HepG2 (cell line): ENCODE results near the gene LTB4R. TPM values are rescaled to one million over a fixed set of nuclear protein-coding genes. Genes with fewer than 3 reads are reported as not detected.

Source experiments
- ATAC-seq: fragments of 200-7000 bp; cut with Tn5 transposase; 3 replicates; pipeline ENCODE4 v1.9.1; 2020; ENCODE audit warnings: mild to moderate bottlenecking, moderate library complexity
- BruUV-seq: library from RNA; stranded (reverse); fragments of 400-500 nt; replicated peaks from 2 replicates; lab custom pipeline; 2021; lab: Mats Ljungman, UMichigan
- CTCF ChIA-PET: fragments of 300-600 bp; formaldehyde crosslinking; extraction: SDS; loops from one replicate; lab custom pipeline; 2021; ENCODE audit warnings: low total read pairs, inconsistent platforms, low intra/inter-chr PET ratio; lab: Yijun Ruan, JAX
- POLR2A ChIA-PET: fragments of 350-600 bp; sonication (Branson Sonifier 250); formaldehyde crosslinking; loops from one replicate; lab custom pipeline; 2020; ENCODE audit warnings: antibody characterized with exemption, inconsistent platforms; lab: Yijun Ruan, JAX
- DNase-seq: peaks from one replicate; pipeline ENCODE4 v3.0.0-alpha.2; 2015; ENCODE audit warnings: low spot score
- FAIRE-seq: peaks from 3 replicates; lab custom pipeline; 2011; peaks lifted over from hg19 to GRCh38; lab: Jason Lieb, UNC
- H2AFZ ChIP-seq: one replicate; pipeline ENCODE4 v1.6.1; 2011; ENCODE audit warnings: low read length, inconsistent platforms
- H3K27ac ChIP-seq: fragments of 300-600 bp; 3 replicates; pipeline ENCODE4 v1.8.0; 2011; ENCODE audit warnings: mixed run types, mild to moderate bottlenecking, mixed read lengths, low read length, inconsistent platforms; ENCODE audit not compliant: insufficient read depth; ENCODE audit errors: extremely low read length
- H3K27me3 ChIP-seq, 2 experiments: fragments of 200-600 bp in 1 of 2; 2 replicates in 1 of 2; 3 replicates in 1 of 2; pipeline versions ENCODE4 v1.6.0 to v1.8.0; 2011; ENCODE audit warnings: low read length in 2 of 2, mild to moderate bottlenecking in 2 of 2, moderate library complexity in 2 of 2, inconsistent platforms in 1 of 2; ENCODE audit not compliant: insufficient read depth in 2 of 2, control insufficient read depth in 1 of 2
- H3K36me3 ChIP-seq, 2 experiments: fragments of 200-600 bp in 1 of 2; replicated peaks in 1 of 2; 2 replicates in 1 of 2; 3 replicates in 1 of 2; pipeline versions ENCODE4 v1.5.1 to v1.8.0; 2011; ENCODE audit warnings: low read length in 2 of 2, inconsistent platforms in 1 of 2; ENCODE audit not compliant: insufficient read depth in 2 of 2, control insufficient read depth in 1 of 2
- H3K4me1 ChIP-seq: 2 replicates; pipeline ENCODE4 v1.5.1; 2012; ENCODE audit warnings: low read length, inconsistent platforms; ENCODE audit not compliant: insufficient read depth
- H3K4me2 ChIP-seq: 2 replicates; pipeline ENCODE4 v1.6.0; 2011; ENCODE audit warnings: low read depth, low read length, inconsistent platforms
- H3K4me3 ChIP-seq, 3 experiments: fragments of 200-600 bp in 1 of 3; sonication (generic), shearing (Covaris generic) in 1 of 3; replicated peaks in 1 of 3; 2 replicates each; pipeline ENCODE4 v1.5.1; 2011 to 2016; ENCODE audit warnings: low read length in 3 of 3, inconsistent platforms in 2 of 3, low read depth in 2 of 3, mild to moderate bottlenecking in 2 of 3, control low read depth in 1 of 3, mixed read lengths in 1 of 3; ENCODE audit not compliant: insufficient read depth in 1 of 3
- H3K79me2 ChIP-seq: one replicate; pipeline ENCODE4 v1.6.1; 2011; ENCODE audit warnings: low read length, inconsistent platforms; ENCODE audit not compliant: insufficient read depth
- H3K9ac ChIP-seq: 2 replicates; pipeline ENCODE4 v1.6.0; 2011; ENCODE audit warnings: mild to moderate bottlenecking, low read depth, low read length, inconsistent platforms; ENCODE audit not compliant: insufficient read depth
- H3K9me3 ChIP-seq: 2 replicates; pipeline ENCODE4 v1.5.1; 2012; ENCODE audit warnings: mild to moderate bottlenecking, low read length
- H4K20me1 ChIP-seq: 2 replicates; pipeline ENCODE4 v1.6.0; 2011; ENCODE audit warnings: inconsistent platforms, mild to moderate bottlenecking, low read length, moderate library complexity; ENCODE audit not compliant: insufficient read depth
- AHR ChIP-seq: IDR thresholded peaks from 2 replicates; pipeline ENCODE4 v1.6.1; 2018; ENCODE audit warnings: missing genetic modification reagents, missing compliant biosample characterization
- ARNT2 ChIP-seq: sonication (generic); formaldehyde crosslinking; IDR thresholded peaks from 2 replicates; pipeline ENCODE4 v1.8.0; 2022; ENCODE audit warnings: mild to moderate bottlenecking, low read depth, missing genetic modification reagents, moderate library complexity
- CCAR2 ChIP-seq: fragments of 200-400 bp; formaldehyde crosslinking; optimal IDR thresholded peaks from 2 replicates; pipeline ENCODE3; 2018; ENCODE audit warnings: low read depth, mild to moderate bottlenecking, low read length, moderate library complexity
- ETV6 ChIP-seq: sonication (generic); formaldehyde crosslinking; conservative IDR thresholded peaks from 2 replicates; pipeline ENCODE4 v1.4.0; 2020; ENCODE audit warnings: missing genetic modification reagents
- GLI4 ChIP-seq: sonication (generic); formaldehyde crosslinking; IDR thresholded peaks from 2 replicates; pipeline ENCODE4 v1.5.1; 2020; ENCODE audit warnings: missing genetic modification reagents, mild to moderate bottlenecking, moderate library complexity, borderline replicate concordance
- HES4 ChIP-seq: sonication (generic); formaldehyde crosslinking; IDR thresholded peaks from 2 replicates; pipeline ENCODE4 v1.9.0; 2021; ENCODE audit warnings: mild to moderate bottlenecking, missing genetic modification reagents, borderline replicate concordance
- HOMEZ ChIP-seq: IDR thresholded peaks from 2 replicates; pipeline ENCODE4 v1.6.1; 2016; ENCODE audit warnings: low read depth
- MEIS2 ChIP-seq: sonication (generic); formaldehyde crosslinking; IDR thresholded peaks from 2 replicates; pipeline ENCODE4 v1.9.0; 2021; ENCODE audit warnings: mild to moderate bottlenecking, missing genetic modification reagents
- MIER3 ChIP-seq: IDR thresholded peaks from 2 replicates; pipeline ENCODE4 v1.6.1; 2016; ENCODE audit warnings: missing compliant biosample characterization, borderline replicate concordance
- MZF1 ChIP-seq: sonication (generic); formaldehyde crosslinking; IDR thresholded peaks from 2 replicates; pipeline ENCODE4 v1.8.1; 2023; ENCODE audit warnings: mild to moderate bottlenecking, missing genetic modification reagents, borderline replicate concordance
- NR2F6 ChIP-seq, 2 experiments: IDR thresholded peaks; 2 replicates each; pipeline ENCODE4 v1.6.1; 2016; ENCODE audit warnings: antibody characterized with exemption in 1 of 2, mild to moderate bottlenecking in 1 of 2
- POGZ ChIP-seq: sonication (generic); formaldehyde crosslinking; IDR thresholded peaks from 2 replicates; pipeline ENCODE4 v1.4.0; 2020; ENCODE audit warnings: mild to moderate bottlenecking, missing genetic modification reagents
- TEAD3 ChIP-seq: optimal IDR thresholded peaks from 2 replicates; pipeline ENCODE3; 2016; ENCODE audit warnings: borderline replicate concordance
- ZBTB42 ChIP-seq: sonication (generic); formaldehyde crosslinking; IDR thresholded peaks from 2 replicates; pipeline ENCODE4 v1.5.0; 2020; ENCODE audit warnings: mild to moderate bottlenecking, missing genetic modification reagents
- ZBTB43 ChIP-seq: sonication (generic); formaldehyde crosslinking; conservative IDR thresholded peaks from 2 replicates; pipeline ENCODE4 v1.4.0; 2020; ENCODE audit warnings: missing genetic modification reagents
- ZNF331 ChIP-seq: sonication (generic); formaldehyde crosslinking; IDR thresholded peaks from 2 replicates; pipeline ENCODE4 v1.4.0; 2020; ENCODE audit warnings: missing genetic modification reagents
- ZNF777 ChIP-seq: sonication (generic); formaldehyde crosslinking; IDR thresholded peaks from 2 replicates; pipeline ENCODE4 v1.4.0; 2020; ENCODE audit warnings: missing genetic modification reagents
- WGBS: methylation state at CpG from one replicate; pipeline ENCODE4 v1.1.6; 2017; ENCODE audit warnings: low lambda C conversion rate; 5-methylcytosine and 5-hydroxymethylcytosine counted together
- in situ Hi-C: cut with HindIII; loops from 2 replicates; pipeline ENCODE4 v1.10.0; 2017; ENCODE audit warnings: low pct_unique_long_range_greater_than_20kb; ENCODE audit not compliant: extremely low pct_ligation_motif_present
- intact Hi-C: fragments of 100-400 bp; cut with micrococcal nuclease; formaldehyde crosslinking; loops from one replicate; pipeline ENCODE4 v1.10.0; 2022; ENCODE audit not compliant: unreplicated experiment
- polyA plus RNA-seq, 8 experiments: library from polyadenylated mRNA; depleted of rRNA in 3 of 8; stranded (reverse) in 7 of 8; unstranded in 1 of 8; fragments of >200 nt; fragmentation: Illumina TruSeq in 4 of 8; extraction: Trizol in 4 of 8; gene quantifications; 2 replicates each; pipeline versions ENCODE4 v1.2.1 to v1.2.3, GENCODE V29; 2011 to 2016; ENCODE audit warnings: low read depth in 4 of 8, missing spikeins in 1 of 8, mixed read lengths in 1 of 8; ENCODE audit not compliant: insufficient read depth in 1 of 8
- total RNA-seq, 5 experiments: library from RNA; depleted of rRNA; stranded (reverse); fragments of >200 nt; fragmentation: Illumina TruSeq; extraction: Trizol; gene quantifications; 2 replicates each; pipeline ENCODE4 v1.2.3, GENCODE V29; 2016; ENCODE audit warnings: low read depth in 1 of 5
- TF ChIP-seq, protein P1 (sequence below): sonication (generic); formaldehyde crosslinking; IDR thresholded peaks from 2 replicates; pipeline ENCODE4 v1.5.0; 2020; ENCODE audit warnings: missing genetic modification reagents
- TF ChIP-seq, protein P2 (sequence below): sonication (generic); formaldehyde crosslinking; IDR thresholded peaks from 2 replicates; pipeline ENCODE4 v1.4.0; 2020; ENCODE audit warnings: mild to moderate bottlenecking, missing genetic modification reagents, borderline replicate concordance
- TF ChIP-seq, protein P3 (sequence below): sonication (generic); formaldehyde crosslinking; IDR thresholded peaks from 2 replicates; pipeline ENCODE4 v1.4.0; 2020; ENCODE audit warnings: missing genetic modification reagents

Gene LTB4R
- total and polyA plus RNA-seq, 2 of the 13 experiments (the other 11 are each of a cell fraction or from before 2014, with no cell fraction given): 3.2 to 8.2 TPM

DNA sequence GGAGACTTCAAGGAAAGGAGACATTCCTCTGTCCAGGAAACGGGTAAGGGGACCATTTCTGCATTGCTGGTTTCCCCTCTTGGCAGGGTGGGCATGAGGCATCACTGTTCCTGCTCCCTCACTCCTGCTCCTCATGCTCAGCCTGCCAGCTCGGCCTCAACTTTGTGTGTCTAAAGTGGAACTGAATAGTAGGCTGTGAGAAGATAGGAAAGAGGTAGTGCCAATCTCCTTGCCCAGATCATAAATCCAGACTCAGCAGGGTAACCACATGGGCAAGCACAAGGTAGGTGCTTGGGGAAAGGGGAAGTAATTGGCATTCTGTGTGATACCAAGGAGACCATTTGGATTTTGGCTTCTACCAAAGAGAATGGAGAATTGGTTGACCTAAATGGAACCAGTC lies 2.6 kb downstream of the LTB4R start:
- Histone ChIP-seq H3K79me2 (no peaks in the 10 kb centered on the region), H3K4me2 (no peak overlapping the region), H3K27me3 (peaks cover 3 to 23% of the 10 kb centered on the region in 2 experiments; a peak in 3 of 5 replicates), H2AFZ (no peak overlapping the region), H3K4me1 (peaks cover 50% of the 10 kb centered on the region), H4K20me1 (no peaks in the 10 kb centered on the region), H3K9ac (no peak overlapping the region), H3K27ac (no peak overlapping the region), H3K9me3 (no peaks in the 10 kb centered on the region), H3K4me3 (no peak overlapping the region), H3K36me3 (0 out of 5 replicates have a peak, but pooled peaks cover 0 to 1% of the 10 kb centered on the region in 2 experiments)
- 87% methylated on average over 2 of the region's 2 CpGs for WGBS
- ChIA-PET POLR2A (interaction anchor here (1.4 to 9.3 kb wide), 3 partner anchors 15 to 71 kb away, joined by 11 to 213 read pairs (median 25); partner anchors contain the start of genes DHRS1, NOP9, RABGGTA and TINF2), CTCF (no interaction called here)
- DNase-seq (no peak), FAIRE-seq (no peak), ATAC-seq (no peak)
- intact Hi-C loops (no loop called here), in situ Hi-C loops (no loop called here)
- BruUV-seq: no TSS peak
- TF ChIP-seq TEAD3 (CRISPR knock-in tag): peak; percentile 27
- TF ChIP-seq MZF1 (CRISPR knock-in tag): no peak
- no peak for TF ChIP-seq MEIS2 (CRISPR knock-in tag)
- TF ChIP-seq ETV6 (CRISPR knock-in tag): peak; percentile 46; the same call in 1 of the 2 replicates
- TF ChIP-seq GLI4 (CRISPR knock-in tag): no peak
- TF ChIP-seq MIER3 (CRISPR knock-in tag): no peak
- no peak for TF ChIP-seq ZNF331 (CRISPR knock-in tag)
- TF ChIP-seq CCAR2: no peak
- TF ChIP-seq ARNT2: no peak
- no peak for TF ChIP-seq ZBTB43
- no peak for TF ChIP-seq AHR (CRISPR knock-in tag)
- TF ChIP-seq ZNF777: no peak
- no peak for TF ChIP-seq NR2F6 (IDR thresholded peaks at IDR 0.05)
- no peak for TF ChIP-seq NR2F6 (CRISPR knock-in tag; IDR thresholded peaks at IDR 0.05)
- TF ChIP-seq, protein P1, sequence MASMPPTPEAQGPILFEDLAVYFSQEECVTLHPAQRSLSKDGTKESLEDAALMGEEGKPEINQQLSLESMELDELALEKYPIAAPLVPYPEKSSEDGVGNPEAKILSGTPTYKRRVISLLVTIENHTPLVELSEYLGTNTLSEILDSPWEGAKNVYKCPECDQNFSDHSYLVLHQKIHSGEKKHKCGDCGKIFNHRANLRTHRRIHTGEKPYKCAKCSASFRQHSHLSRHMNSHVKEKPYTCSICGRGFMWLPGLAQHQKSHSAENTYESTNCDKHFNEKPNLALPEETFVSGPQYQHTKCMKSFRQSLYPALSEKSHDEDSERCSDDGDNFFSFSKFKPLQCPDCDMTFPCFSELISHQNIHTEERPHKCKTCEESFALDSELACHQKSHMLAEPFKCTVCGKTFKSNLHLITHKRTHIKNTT (CRISPR knock-in tag): no peak
- no peak for TF ChIP-seq HES4 (CRISPR knock-in tag)
- TF ChIP-seq, protein P2, sequence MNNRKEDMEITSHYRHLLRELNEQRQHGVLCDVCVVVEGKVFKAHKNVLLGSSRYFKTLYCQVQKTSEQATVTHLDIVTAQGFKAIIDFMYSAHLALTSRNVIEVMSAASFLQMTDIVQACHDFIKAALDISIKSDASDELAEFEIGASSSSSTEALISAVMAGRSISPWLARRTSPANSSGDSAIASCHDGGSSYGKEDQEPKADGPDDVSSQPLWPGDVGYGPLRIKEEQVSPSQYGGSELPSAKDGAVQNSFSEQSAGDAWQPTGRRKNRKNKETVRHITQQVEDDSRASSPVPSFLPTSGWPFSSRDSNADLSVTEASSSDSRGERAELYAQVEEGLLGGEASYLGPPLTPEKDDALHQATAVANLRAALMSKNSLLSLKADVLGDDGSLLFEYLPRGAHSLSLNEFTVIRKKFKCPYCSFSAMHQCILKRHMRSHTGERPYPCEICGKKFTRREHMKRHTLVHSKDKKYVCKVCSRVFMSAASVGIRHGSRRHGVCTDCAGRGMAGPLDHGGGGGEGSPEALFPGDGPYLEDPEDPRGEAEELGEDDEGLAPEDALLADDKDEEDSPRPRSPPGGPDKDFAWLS (CRISPR knock-in tag): no peak
- no peak for TF ChIP-seq HOMEZ (CRISPR knock-in tag)
- TF ChIP-seq, protein P3, sequence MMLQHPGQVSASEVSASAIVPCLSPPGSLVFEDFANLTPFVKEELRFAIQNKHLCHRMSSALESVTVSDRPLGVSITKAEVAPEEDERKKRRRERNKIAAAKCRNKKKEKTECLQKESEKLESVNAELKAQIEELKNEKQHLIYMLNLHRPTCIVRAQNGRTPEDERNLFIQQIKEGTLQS (CRISPR knock-in tag): no peak
- no peak for TF ChIP-seq ZBTB42 (CRISPR knock-in tag)
- TF ChIP-seq POGZ: no peak
